Effector CD8-positive, alpha-beta T cell (primary cell): Measurements from ENCODE around the gene PELI2.
"Not testable (repeated sequence)": the region's sequence is repeated elsewhere in the genome, so short reads cannot be mapped to it uniquely, and the experiment has no call there.

Experiments
- DNase-seq: peaks from one replicate; lab custom pipeline; 2025; lab: John Stamatoyannopoulos, UW

PELI2 gene

GRCh38 chr14:56143025-56143424 is 24.8 kb downstream of the PELI2 start:
- no peak for DNase-seq

GRCh38 chr14:56144176-56144575 is 26.0 kb downstream of the PELI2 start:
- no peak for DNase-seq

- DNase-seq, result no peak
These were observed 27.1 kb downstream of the PELI2 start for GRCh38 chr14:56145181-56145769.

DNA sequence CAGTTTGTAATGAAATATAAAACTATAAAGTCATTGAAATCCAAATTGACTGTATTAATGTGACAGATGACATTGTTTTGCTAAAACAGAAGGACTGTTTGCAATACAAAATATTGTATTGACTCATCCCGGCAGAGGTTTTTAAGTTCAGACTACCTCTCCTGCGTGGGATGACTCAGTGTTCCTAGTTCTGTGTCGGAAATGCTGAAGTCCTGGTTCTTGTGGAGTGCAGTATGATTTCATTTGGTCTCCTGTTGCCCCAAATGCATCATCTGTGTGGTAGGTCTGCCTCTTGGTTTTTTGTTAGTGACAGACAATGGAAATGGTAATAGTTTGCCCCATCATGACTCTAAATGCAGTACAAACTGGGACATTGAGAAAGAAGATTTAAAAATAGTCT is 27.8 kb downstream of the PELI2 start:
- DNase-seq, result no peak

DNA sequence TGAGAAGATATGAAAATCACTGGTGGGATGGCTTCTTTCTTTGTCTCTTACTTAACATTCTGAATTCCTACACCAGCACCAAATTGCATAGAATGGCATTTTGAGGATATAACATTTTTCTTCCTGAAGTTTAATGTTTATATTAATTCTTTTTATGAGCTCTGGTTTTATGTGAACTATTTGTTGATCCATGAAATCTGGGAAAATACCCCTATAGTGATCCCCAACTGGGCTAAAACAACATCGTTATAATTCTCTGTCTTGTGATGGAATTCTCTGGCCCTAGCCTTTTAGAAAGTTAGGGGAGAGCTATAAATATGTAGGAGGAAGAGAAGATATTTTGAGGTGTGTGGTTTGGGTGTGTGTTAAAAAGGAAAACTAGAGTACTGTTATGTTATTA is 29.2 kb downstream of the PELI2 start:
- no peak for DNase-seq

GRCh38 chr14:56147986-56148901 is 30.0 kb downstream of the PELI2 start:
- DNase-seq, result no peak

GRCh38 chr14:56149151-56149550 is 30.9 kb downstream of the PELI2 start:
- DNase-seq, result no peak

GRCh38 chr14:56149995-56150394 is 31.8 kb downstream of the PELI2 start:
- no peak for DNase-seq

DNA sequence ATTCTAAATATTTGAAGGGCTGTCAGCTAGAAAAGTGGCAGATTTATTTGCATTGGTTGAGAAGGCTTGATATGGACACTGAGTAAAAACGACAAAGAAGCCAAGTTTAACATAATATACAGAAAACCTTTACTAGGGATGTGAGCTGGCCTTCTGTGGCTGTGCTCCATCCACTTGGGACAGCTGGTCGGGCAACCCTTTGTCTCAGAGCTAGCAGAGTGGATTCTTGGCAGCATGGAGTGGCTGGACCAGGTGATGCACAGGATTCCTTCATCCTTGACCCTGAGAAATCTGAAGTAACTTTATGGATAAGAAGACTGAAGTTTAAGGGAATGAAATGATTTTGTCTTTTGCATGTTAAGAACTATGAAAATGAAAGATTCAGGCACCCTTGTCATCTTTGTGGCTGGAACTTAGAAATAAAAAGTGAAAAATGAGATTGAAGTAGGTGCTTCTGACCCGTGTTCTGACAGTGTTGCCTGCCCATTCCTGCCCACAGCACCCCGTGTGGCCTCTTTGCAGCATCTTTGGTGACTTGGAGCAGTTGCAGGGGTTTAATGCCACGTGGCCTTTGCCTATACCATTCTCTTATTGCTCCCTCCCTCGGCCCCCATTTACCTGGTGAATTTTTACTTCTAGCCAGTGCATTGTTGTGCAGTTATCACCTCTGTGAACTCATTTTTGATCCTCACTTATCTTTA is 32.6 kb downstream of the PELI2 start:
- no peak for DNase-seq

- no peak for DNase-seq
These were observed 34.0 kb downstream of the PELI2 start for GRCh38 chr14:56152221-56152620.

- no peak for DNase-seq
These were observed 35.1 kb downstream of the PELI2 start for GRCh38 chr14:56153267-56153666.

DNA sequence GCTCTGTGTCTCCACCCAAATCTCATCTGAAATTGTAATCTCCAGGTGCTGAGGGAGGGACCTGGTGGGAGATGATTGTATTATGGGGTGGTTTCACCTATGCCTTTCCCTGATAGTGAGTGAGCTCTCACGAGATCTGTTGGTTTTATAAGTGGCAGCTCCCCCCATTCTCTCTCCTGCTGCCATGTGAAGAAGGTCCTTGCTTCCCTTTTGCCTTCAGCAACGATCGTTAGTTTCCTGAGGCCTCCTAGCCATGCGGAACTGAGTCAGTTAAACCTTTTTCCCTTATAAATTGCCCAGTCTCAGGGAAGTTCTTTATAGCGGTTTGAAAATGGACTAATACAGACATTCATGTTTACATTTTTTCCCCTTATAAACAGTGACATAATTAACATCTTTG is 36.1 kb downstream of the PELI2 start:
- DNase-seq, result no peak

- DNase-seq, result no peak
These were observed 37.9 kb downstream of the PELI2 start for GRCh38 chr14:56156096-56156495.

GRCh38 chr14:56159066-56159465 is 40.9 kb downstream of the PELI2 start:
- DNase-seq, result no peak

- no peak for DNase-seq
These were observed 41.9 kb downstream of the PELI2 start for GRCh38 chr14:56160088-56160487.

DNA sequence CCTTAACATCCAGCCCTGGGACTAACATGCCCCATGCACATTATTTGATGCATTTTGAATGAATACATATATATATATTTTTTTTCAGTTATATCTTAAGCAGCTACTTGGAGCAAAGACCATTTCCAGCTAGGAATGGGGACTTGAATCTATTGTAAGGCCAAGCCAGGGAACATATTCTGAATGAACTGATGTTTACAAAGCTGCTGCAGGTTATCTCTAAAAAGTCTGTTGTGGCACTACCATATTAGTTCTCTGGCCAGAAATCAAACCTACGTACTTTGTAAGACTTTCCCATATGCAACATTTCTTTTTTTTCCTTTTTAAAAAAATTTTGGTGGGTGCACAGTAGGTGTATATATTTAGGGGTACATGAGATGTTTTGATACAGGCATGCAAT is 43.4 kb downstream of the PELI2 start:
- no peak for DNase-seq

GRCh38 chr14:56162476-56162875 is 44.3 kb downstream of the PELI2 start:
- DNase-seq, result no peak

- DNase-seq, result not testable (repeated sequence)
These were observed 48.4 kb downstream of the PELI2 start for GRCh38 chr14:56166579-56166978.

DNA sequence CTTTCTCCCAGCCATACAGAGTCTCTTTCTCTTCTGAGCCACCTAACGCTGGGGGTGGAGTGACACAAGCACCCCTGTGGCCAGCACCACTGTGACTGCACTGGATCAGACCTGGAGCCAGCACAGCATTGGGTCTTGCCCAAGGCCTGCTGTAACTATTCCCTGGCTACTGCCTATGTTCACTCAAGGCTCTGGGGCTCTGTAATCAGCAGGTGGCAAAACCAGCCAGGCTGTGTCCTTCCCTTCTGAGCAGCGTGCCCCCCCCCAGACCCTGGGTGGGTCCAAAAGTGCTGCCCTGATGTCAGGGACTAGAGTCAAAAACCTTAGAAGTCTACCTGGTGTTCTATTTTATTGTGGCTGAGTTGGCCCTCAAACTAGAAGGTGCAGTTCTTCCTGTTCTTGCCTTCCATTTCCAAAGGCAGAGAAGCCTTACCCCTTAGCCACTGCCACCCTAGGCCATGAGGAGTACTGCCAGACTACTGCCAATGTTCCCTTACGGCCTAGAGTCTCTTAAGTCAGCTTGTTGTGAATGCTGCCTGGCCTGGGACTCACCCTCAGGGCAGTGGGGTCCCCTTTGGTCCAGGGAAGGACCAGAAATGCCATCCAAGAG is 49.9 kb downstream of the PELI2 start:
- no peak for DNase-seq

DNA sequence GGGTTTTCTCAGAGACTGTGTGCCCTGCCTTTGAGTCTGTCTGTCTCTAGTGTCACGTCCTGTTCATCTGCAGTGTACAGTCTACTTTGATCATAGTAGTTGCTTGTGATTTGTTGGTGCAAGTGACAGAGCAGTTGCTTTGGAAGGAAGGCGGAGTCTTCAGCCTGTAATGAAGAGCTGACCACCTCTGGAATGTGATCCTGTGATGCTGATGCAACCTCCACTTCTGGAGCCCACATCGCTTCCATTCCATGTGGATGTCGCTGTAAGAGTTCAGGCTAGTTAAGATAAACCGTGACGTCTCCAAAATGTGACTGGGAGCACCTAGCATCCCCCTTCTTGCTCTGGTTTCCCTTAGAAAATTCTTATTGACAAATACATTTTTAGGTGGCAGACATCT is 51.8 kb downstream of the PELI2 start:
- DNase-seq, result no peak

DNA sequence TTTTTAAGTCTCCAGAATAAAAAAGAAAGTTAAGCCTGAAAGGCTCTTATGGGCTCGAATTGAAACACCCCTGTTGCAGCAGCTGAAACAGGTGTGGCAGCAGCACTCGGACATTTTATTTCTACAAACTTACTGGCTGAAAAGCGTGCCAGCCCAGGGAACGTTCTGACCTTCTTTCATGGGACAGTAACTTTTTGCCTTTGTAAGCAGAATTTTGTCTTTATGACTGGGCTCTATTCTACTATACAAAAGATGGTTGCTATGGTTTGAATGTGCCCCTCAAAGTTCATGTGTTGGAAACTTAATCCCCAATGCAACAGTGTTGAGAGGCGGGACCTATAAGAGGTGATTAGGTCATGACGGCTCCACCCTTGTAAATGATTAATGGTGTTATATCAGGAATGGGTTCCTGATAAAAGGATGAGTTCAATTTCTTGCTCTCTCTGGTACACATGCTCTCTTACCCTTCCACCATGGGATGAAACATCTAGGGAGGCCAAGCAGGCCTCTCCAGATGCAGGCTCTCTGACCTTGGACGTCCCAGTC is 52.7 kb downstream of the PELI2 start:
- DNase-seq, result no peak

- no peak for DNase-seq
These were observed 53.9 kb downstream of the PELI2 start for GRCh38 chr14:56172074-56172473.
